Endothelial cell of umbilical vein (primary cell): Measurements from ENCODE around the gene WEE2. TPM values are rescaled to one million over a fixed set of nuclear protein-coding genes. Genes with fewer than 3 reads are reported as not detected.

Experiments
- BruUV-seq: library from RNA; stranded (reverse); fragments of 400-500 nt; replicated peaks from 2 replicates; lab custom pipeline; 2021; lab: Mats Ljungman, UMichigan
- CTCF ChIA-PET: fragments of 300-600, 350-600 bp; sonication (Branson Sonifier 250); formaldehyde crosslinking; loops from one replicate; lab custom pipeline; 2021; ENCODE audit warnings: antibody characterized with exemption, inconsistent platforms; lab: Charles Lee
- POLR2A ChIA-PET: fragments of 300-600, 350-600 bp; sonication (Branson Sonifier 250); formaldehyde crosslinking; loops from one replicate; lab custom pipeline; 2021; ENCODE audit warnings: antibody characterized with exemption, inconsistent platforms; lab: Charles Lee
- DNase-seq: peaks from one replicate; pipeline ENCODE4 v3.0.0-alpha.2; 2011; ENCODE audit warnings: low read depth, low spot score
- FAIRE-seq: peaks from 2 replicates; lab custom pipeline; 2011; peaks lifted over from hg19 to GRCh38; lab: Jason Lieb, UNC
- H2AFZ ChIP-seq: 2 replicates; pipeline ENCODE4 v1.6.0; 2012; ENCODE audit warnings: low read depth, low read length, control low read depth, inconsistent platforms
- H3K27ac ChIP-seq: 2 replicates; pipeline ENCODE4 v1.5.1; 2011; ENCODE audit warnings: low read depth, mild to moderate bottlenecking, control low read depth, low read length, moderate library complexity; ENCODE audit not compliant: insufficient read depth
- H3K27me3 ChIP-seq, 2 experiments: 2 replicates each; pipeline versions ENCODE4 v1.6.0 to v1.6.1; 2011; ENCODE audit warnings: low read length in 2 of 2, mixed read lengths in 1 of 2; ENCODE audit not compliant: control insufficient read depth in 2 of 2, insufficient read depth in 2 of 2
- H3K36me3 ChIP-seq, 2 experiments: 2 replicates in 1 of 2; 3 replicates in 1 of 2; pipeline ENCODE4 v1.5.1; 2011; ENCODE audit warnings: low read length in 2 of 2, mild to moderate bottlenecking in 1 of 2, moderate library complexity in 1 of 2; ENCODE audit not compliant: control insufficient read depth in 2 of 2, insufficient read depth in 2 of 2; ENCODE audit errors: extremely low read depth in 1 of 2
- H3K4me1 ChIP-seq: 3 replicates; pipeline ENCODE4 v1.5.1; 2011; ENCODE audit warnings: mild to moderate bottlenecking, low read length; ENCODE audit not compliant: control insufficient read depth, insufficient read depth; ENCODE audit errors: extremely low read depth
- H3K4me2 ChIP-seq: 2 replicates; pipeline ENCODE4 v1.6.1; 2011; ENCODE audit warnings: low read length, control low read depth, mixed read lengths; ENCODE audit not compliant: insufficient read depth
- H3K4me3 ChIP-seq, 3 experiments: fragments of 200-600 bp in 1 of 3; sonication (generic), shearing (Covaris generic) in 1 of 3; replicated peaks in 1 of 3; 2 replicates each; pipeline ENCODE4 v1.5.1; 2011 to 2016; ENCODE audit warnings: control low read depth in 3 of 3, low read length in 3 of 3, mild to moderate bottlenecking in 2 of 3, inconsistent platforms in 1 of 3, low read depth in 1 of 3, moderate library complexity in 1 of 3; ENCODE audit not compliant: insufficient read depth in 1 of 3
- H3K79me2 ChIP-seq: 2 replicates; pipeline ENCODE4 v1.6.0; 2012; ENCODE audit warnings: low read length, inconsistent platforms; ENCODE audit not compliant: control insufficient read depth, insufficient read depth
- H3K9ac ChIP-seq: replicated peaks from 2 replicates; pipeline ENCODE3; 2011; ENCODE audit warnings: low read length, control low read depth; ENCODE audit not compliant: insufficient read depth; ENCODE audit errors: extremely low read depth
- H3K9me1 ChIP-seq: replicated peaks from 3 replicates; pipeline ENCODE4 v1.6.0; 2011; ENCODE audit warnings: mild to moderate bottlenecking, low read length; ENCODE audit not compliant: control insufficient read depth, insufficient read depth; ENCODE audit errors: extremely low read depth
- H3K9me3 ChIP-seq: replicated peaks from 2 replicates; pipeline ENCODE4 v1.5.1; 2012; ENCODE audit warnings: low read length, inconsistent platforms; ENCODE audit not compliant: control insufficient read depth, insufficient read depth
- H4K20me1 ChIP-seq: replicated peaks from 2 replicates; pipeline ENCODE3; 2011; ENCODE audit warnings: mild to moderate bottlenecking, low read length; ENCODE audit not compliant: control insufficient read depth, insufficient read depth; ENCODE audit errors: extremely low read depth
- EZH2 ChIP-seq: IDR thresholded peaks from 2 replicates; pipeline ENCODE4 v1.6.1; 2012; ENCODE audit warnings: borderline replicate concordance, low read depth, mild to moderate bottlenecking, moderate library complexity, low read length, inconsistent platforms; ENCODE audit not compliant: severe bottlenecking
- FOS ChIP-seq: IDR thresholded peaks from 2 replicates; pipeline ENCODE4 v1.6.1; 2011; ENCODE audit warnings: mild to moderate bottlenecking, low read length, moderate library complexity, borderline replicate concordance; ENCODE audit not compliant: insufficient read depth
- GATA2 ChIP-seq: IDR thresholded peaks from 2 replicates; pipeline ENCODE4 v1.7.0; 2011; ENCODE audit warnings: low read depth, mild to moderate bottlenecking, moderate library complexity, mixed read lengths, low read length; ENCODE audit not compliant: insufficient read length, insufficient read depth
- JUN ChIP-seq: IDR thresholded peaks from 2 replicates; pipeline ENCODE4 v1.6.1; 2011; ENCODE audit warnings: borderline replicate concordance, low read depth; ENCODE audit not compliant: insufficient read length, insufficient read depth
- MYC ChIP-seq: IDR thresholded peaks from one replicate; pipeline ENCODE4 v1.6.1; 2011; ENCODE audit warnings: mild to moderate bottlenecking, low read depth, low read length
- POLR2A ChIP-seq: IDR thresholded peaks from 2 replicates; pipeline ENCODE4 v1.6.1; 2012; ENCODE audit warnings: low read depth, mild to moderate bottlenecking, control low read depth, low read length
- POLR2AphosphoS5 ChIP-seq: IDR thresholded peaks from 2 replicates; pipeline ENCODE4 v1.6.1; 2012; ENCODE audit warnings: low read depth, mild to moderate bottlenecking, control low read depth, low read length, moderate library complexity; ENCODE audit not compliant: insufficient read depth
- dilution Hi-C: fragments of 300-500 bp; cut with MboI; formaldehyde crosslinking; loops from one replicate; pipeline ENCODE4 v1.15.0; 2019; ENCODE audit warnings: low sequenced_read_pairs; ENCODE audit not compliant: extremely low pct_ligation_motif_present
- intact Hi-C: fragments of 100-400 bp; cut with micrococcal nuclease; formaldehyde crosslinking; loops from one replicate; pipeline ENCODE4 v1.10.0; 2022
- polyA plus RNA-seq, 4 experiments: library from polyadenylated mRNA; depleted of rRNA in 3 of 4; stranded (reverse) in 3 of 4; unstranded in 1 of 4; fragments of >200 nt; gene quantifications; 2 replicates each; pipeline versions ENCODE4 v1.2.1 to v1.2.3, GENCODE V29; 2011 to 2012; ENCODE audit warnings: missing spikeins in 1 of 4
- total RNA-seq: library from RNA; stranded (reverse); gene quantifications from 2 replicates; pipeline ENCODE4 v1.2.3, GENCODE V29; 2021
- TF ChIP-seq, protein P1 (sequence below), 2 donors: IDR thresholded peaks; 1 replicate in 1 of 2; 2 replicates in 1 of 2; pipeline ENCODE4 v1.5.1; 2011; ENCODE audit warnings: low read length in 2 of 2, mild to moderate bottlenecking in 2 of 2, moderate library complexity in 2 of 2, control low read depth in 1 of 2, inconsistent platforms in 1 of 2, low read depth in 1 of 2; ENCODE audit not compliant: insufficient read depth in 1 of 2; ENCODE audit errors: extremely low read depth in 1 of 2
- TF ChIP-seq, protein P2 (sequence below): IDR thresholded peaks from 2 replicates; pipeline ENCODE4 v1.6.1; 2011; ENCODE audit not compliant: insufficient read depth, insufficient read length

The WEE2 gene
- total and polyA plus RNA-seq, 2 donors (not counting 3 experiments of a cell fraction or from before 2014, with no cell fraction given) = not detected

GRCh38 chr7:141752634-141753033 lies 44.5 kb downstream of the WEE2 start:
- Histone ChIP-seq H3K9me3 (peaks cover 3% of the 10 kb centered on the region), H3K4me3 (no peak overlapping the region), H3K27ac (no peak overlapping the region), H3K36me3 (peaks cover 19 to 21% of the 10 kb centered on the region in 2 experiments), H3K79me2 (no peaks in the 10 kb centered on the region), H3K4me2 (no peak overlapping the region), H4K20me1 (no peaks in the 10 kb centered on the region), H3K4me1 (no peaks in the 10 kb centered on the region), H3K9ac (no peak overlapping the region), H3K27me3 (no peaks in the 10 kb centered on the region), H3K9me1 (no peaks in the 10 kb centered on the region), H2AFZ (no peak overlapping the region)
- TF ChIP-seq EZH2 (no peak), MYC (no peak), FOS (no peak), GATA2 (no peak), POLR2A (no peak), JUN (no peak), POLR2AphosphoS5 (no peak)
- TF ChIP-seq, protein P1, sequence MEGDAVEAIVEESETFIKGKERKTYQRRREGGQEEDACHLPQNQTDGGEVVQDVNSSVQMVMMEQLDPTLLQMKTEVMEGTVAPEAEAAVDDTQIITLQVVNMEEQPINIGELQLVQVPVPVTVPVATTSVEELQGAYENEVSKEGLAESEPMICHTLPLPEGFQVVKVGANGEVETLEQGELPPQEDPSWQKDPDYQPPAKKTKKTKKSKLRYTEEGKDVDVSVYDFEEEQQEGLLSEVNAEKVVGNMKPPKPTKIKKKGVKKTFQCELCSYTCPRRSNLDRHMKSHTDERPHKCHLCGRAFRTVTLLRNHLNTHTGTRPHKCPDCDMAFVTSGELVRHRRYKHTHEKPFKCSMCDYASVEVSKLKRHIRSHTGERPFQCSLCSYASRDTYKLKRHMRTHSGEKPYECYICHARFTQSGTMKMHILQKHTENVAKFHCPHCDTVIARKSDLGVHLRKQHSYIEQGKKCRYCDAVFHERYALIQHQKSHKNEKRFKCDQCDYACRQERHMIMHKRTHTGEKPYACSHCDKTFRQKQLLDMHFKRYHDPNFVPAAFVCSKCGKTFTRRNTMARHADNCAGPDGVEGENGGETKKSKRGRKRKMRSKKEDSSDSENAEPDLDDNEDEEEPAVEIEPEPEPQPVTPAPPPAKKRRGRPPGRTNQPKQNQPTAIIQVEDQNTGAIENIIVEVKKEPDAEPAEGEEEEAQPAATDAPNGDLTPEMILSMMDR (IDR thresholded peaks at IDR 0.05; ENCODE audit: extremely low read depth in 1 of 2, insufficient read depth in 1 of 2, low read depth in 1 of 2, low read length in 2 of 2) = no peak
- TF ChIP-seq, protein P2, sequence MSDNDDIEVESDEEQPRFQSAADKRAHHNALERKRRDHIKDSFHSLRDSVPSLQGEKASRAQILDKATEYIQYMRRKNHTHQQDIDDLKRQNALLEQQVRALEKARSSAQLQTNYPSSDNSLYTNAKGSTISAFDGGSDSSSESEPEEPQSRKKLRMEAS = no peak
- FAIRE-seq = no peak
- no TSS peak for BruUV-seq
- CTCF ChIA-PET = no interaction called here
- no peak for DNase-seq
- dilution Hi-C loops (no loop called here), intact Hi-C loops (loop anchor here (10.0 kb wide), 1 partner anchor 572 kb away; no protein-coding TSS in a partner anchor)
- POLR2A ChIA-PET = no interaction called here
